ENCODE measurements around the gene TBC1D23. TPM values are rescaled to one million over a fixed set of nuclear protein-coding genes. Genes with fewer than 3 reads are reported as not detected.

Gene TBC1D23
- total and polyA plus RNA-seq, 2 of the 13 experiments (the other 11 are each of a cell fraction or from before 2014, with no cell fraction given): 28.7 to 35.4 TPM

DNA sequence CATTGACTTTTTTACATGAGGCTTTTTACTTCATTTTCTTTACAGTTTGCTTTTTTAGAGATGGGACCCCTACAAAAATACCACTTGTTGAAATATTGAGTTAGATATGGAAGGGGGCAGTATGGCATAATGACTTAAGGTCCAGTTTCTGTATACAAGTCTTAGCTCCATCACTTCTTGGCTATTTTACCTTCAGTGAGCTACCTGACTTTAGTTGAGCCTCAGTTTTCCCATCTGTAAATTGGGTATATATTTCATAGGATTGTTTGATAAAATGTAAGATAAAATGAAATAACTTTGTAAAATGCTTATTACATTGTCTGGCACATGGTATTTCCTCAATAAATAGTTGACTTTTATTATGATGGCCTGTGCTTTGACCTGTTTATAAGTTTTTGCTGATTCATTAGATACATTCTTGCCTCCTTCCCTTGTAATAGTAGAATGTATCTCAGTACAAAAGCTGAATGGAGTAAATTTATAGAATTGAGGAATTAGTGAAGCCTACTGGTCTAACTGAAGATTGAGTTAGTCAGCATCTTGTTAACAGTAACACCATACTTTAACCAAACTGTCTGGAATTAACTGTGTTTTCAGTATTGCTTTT lies 27.6 kb downstream of the TBC1D23 start:
- Histone ChIP-seq H3K9ac (ENCODE audit: insufficient read depth, low read depth, low read length) (no peak overlapping the region), H2AFZ (ENCODE audit: low read length) (no peak overlapping the region), H3K4me2 (ENCODE audit: low read depth, low read length) (no peak overlapping the region), H3K27ac (ENCODE audit: extremely low read length, insufficient read depth, low read length) (no peak overlapping the region), H4K20me1 (ENCODE audit: insufficient read depth, low read length) (no peaks in the 10 kb centered on the region), H3K27me3 (ENCODE audit: control insufficient read depth in 1 of 2, insufficient read depth in 2 of 2, low read length in 2 of 2) (no peaks in the 10 kb centered on the region), H3K4me3 (replicated peaks in 1 of 3; ENCODE audit: insufficient read depth in 1 of 3, low read depth in 2 of 3, low read length in 3 of 3) (no peak overlapping the region), H3K36me3 (replicated peaks in 1 of 2; ENCODE audit: control insufficient read depth in 1 of 2, insufficient read depth in 2 of 2, low read length in 2 of 2) (peaks cover 6 to 48% of the 10 kb centered on the region in 2 experiments), H3K9me3 (ENCODE audit: low read length) (no peaks in the 10 kb centered on the region), H3K79me2 (ENCODE audit: insufficient read depth, low read length) (no peaks in the 10 kb centered on the region), H3K4me1 (ENCODE audit: insufficient read depth, low read length) (no peaks in the 10 kb centered on the region)
- BruUV-seq (replicated peaks): no TSS peak
- intact Hi-C loops (cut with micrococcal nuclease; ENCODE audit: unreplicated experiment) (no loop called here), in situ Hi-C loops (cut with HindIII; ENCODE audit: extremely low pct_ligation_motif_present, low pct_unique_long_range_greater_than_20kb) (no loop called here)
- DNase-seq (ENCODE audit: low spot score) (no peak), FAIRE-seq (peak; percentile 30), ATAC-seq (no peak)
- ChIA-PET POLR2A (no interaction called here), CTCF (ENCODE audit: low intra/inter-chr PET ratio, low total read pairs) (no interaction called here)
- TF ChIP-seq GPN1 (CRISPR knock-in tag; IDR thresholded peaks at IDR 0.05; ENCODE audit: borderline replicate concordance): no peak
- no peak for TF ChIP-seq ZNF12 (CRISPR knock-in tag; IDR thresholded peaks at IDR 0.05)
- TF ChIP-seq, protein P1, sequence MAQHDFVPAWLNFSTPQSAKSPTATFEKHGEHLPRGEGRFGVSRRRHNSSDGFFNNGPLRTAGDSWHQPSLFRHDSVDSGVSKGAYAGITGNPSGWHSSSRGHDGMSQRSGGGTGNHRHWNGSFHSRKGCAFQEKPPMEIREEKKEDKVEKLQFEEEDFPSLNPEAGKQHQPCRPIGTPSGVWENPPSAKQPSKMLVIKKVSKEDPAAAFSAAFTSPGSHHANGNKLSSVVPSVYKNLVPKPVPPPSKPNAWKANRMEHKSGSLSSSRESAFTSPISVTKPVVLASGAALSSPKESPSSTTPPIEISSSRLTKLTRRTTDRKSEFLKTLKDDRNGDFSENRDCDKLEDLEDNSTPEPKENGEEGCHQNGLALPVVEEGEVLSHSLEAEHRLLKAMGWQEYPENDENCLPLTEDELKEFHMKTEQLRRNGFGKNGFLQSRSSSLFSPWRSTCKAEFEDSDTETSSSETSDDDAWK (CRISPR knock-in tag; IDR thresholded peaks at IDR 0.05): no peak
- TF ChIP-seq MAFK (conservative IDR thresholded peaks at IDR 0.05 in 1 of 2, IDR thresholded peaks at IDR 0.05 in 1 of 2; ENCODE audit: low read length in 2 of 2): 0 out of 4 replicates have a peak, but pooled peaks of 1 of the 2 experiments have one; percentile 10
- peak; percentile 83 for TF ChIP-seq ZNF629 (CRISPR knock-in tag; conservative IDR thresholded peaks at IDR 0.05)
- TF ChIP-seq CHD4 (IDR thresholded peaks at IDR 0.05; ENCODE audit: borderline replicate concordance, low read length): peak; percentile 52; the same call in 1 of the 2 replicates

GRCh38 chr3:100289339-100289738 lies 28.5 kb downstream of the TBC1D23 start:
- H3K27me3 ChIP-seq (ENCODE audit: control insufficient read depth in 1 of 2, insufficient read depth in 2 of 2, low read length in 2 of 2): no peaks in the 10 kb centered on the region
- H3K9me3 ChIP-seq (ENCODE audit: low read length): no peaks in the 10 kb centered on the region
- TF ChIP-seq ZFP41 (CRISPR knock-in tag; IDR thresholded peaks at IDR 0.05; ENCODE audit: borderline replicate concordance) (no peak), TEAD3 (CRISPR knock-in tag; optimal IDR thresholded peaks at IDR 0.05; ENCODE audit: borderline replicate concordance) (no peak), ZNF253 (CRISPR knock-in tag; IDR thresholded peaks at IDR 0.05; ENCODE audit: borderline replicate concordance) (no peak), ZNF615 (CRISPR knock-in tag; IDR thresholded peaks at IDR 0.05; ENCODE audit: borderline replicate concordance) (no peak), ZNF777 (CRISPR knock-in tag; IDR thresholded peaks at IDR 0.05) (no peak), ZMYM4 (CRISPR knock-in tag; IDR thresholded peaks at IDR 0.05) (no peak), FOXJ3 (CRISPR knock-in tag; IDR thresholded peaks at IDR 0.05; ENCODE audit: borderline replicate concordance) (no peak), KDM2A (CRISPR knock-in tag; IDR thresholded peaks at IDR 0.05; ENCODE audit: borderline replicate concordance, low read depth) (no peak), ZNF383 (CRISPR knock-in tag; IDR thresholded peaks at IDR 0.05; ENCODE audit: borderline replicate concordance) (no peak), MZF1 (CRISPR knock-in tag; IDR thresholded peaks at IDR 0.05; ENCODE audit: borderline replicate concordance) (no peak)
- in situ Hi-C loops (cut with HindIII; ENCODE audit: extremely low pct_ligation_motif_present, low pct_unique_long_range_greater_than_20kb): no loop called here
- H2AFZ ChIP-seq (ENCODE audit: low read length): no peak overlapping the region
- H4K20me1 ChIP-seq (ENCODE audit: insufficient read depth, low read length): no peaks in the 10 kb centered on the region
- no peak overlapping the region for H3K4me3 ChIP-seq (replicated peaks in 1 of 3; ENCODE audit: insufficient read depth in 1 of 3, low read depth in 2 of 3, low read length in 3 of 3)
- ATAC-seq: no peak
- intact Hi-C loops (cut with micrococcal nuclease; ENCODE audit: unreplicated experiment): no loop called here
- WGBS (ENCODE audit: low lambda C conversion rate): 93% methylated on average over 2 of the region's 2 CpGs
- H3K9ac ChIP-seq (ENCODE audit: insufficient read depth, low read depth, low read length): no peak overlapping the region
- BruUV-seq (replicated peaks): no TSS peak
- no peak for FAIRE-seq
- POLR2A ChIA-PET: no interaction called here
- H3K79me2 ChIP-seq (ENCODE audit: insufficient read depth, low read length): no peaks in the 10 kb centered on the region
- H3K27ac ChIP-seq (ENCODE audit: extremely low read length, insufficient read depth, low read length): no peak overlapping the region
- no peak for DNase-seq (ENCODE audit: low spot score)
- peaks cover 6 to 49% of the 10 kb centered on the region in 2 experiments for H3K36me3 ChIP-seq (replicated peaks in 1 of 2; ENCODE audit: control insufficient read depth in 1 of 2, insufficient read depth in 2 of 2, low read length in 2 of 2)
- no peaks in the 10 kb centered on the region for H3K4me1 ChIP-seq (ENCODE audit: insufficient read depth, low read length)
- CTCF ChIA-PET (ENCODE audit: low intra/inter-chr PET ratio, low total read pairs): no interaction called here
- H3K4me2 ChIP-seq (ENCODE audit: low read depth, low read length): no peak overlapping the region

All from HepG2 (cell line).